AG09309 (cell line): ENCODE data around the gene C1QL2.

Experiments
- DNase-seq: peaks from one replicate; pipeline ENCODE4 v3.0.0-alpha.2; 2010; ENCODE audit warnings: low read depth
- H3K4me3 ChIP-seq: 2 replicates; pipeline ENCODE4 v1.5.1; 2011; ENCODE audit warnings: mild to moderate bottlenecking, low read depth, low read length, moderate library complexity; ENCODE audit not compliant: control insufficient read depth
- CTCF ChIP-seq: IDR thresholded peaks from 2 replicates; pipeline ENCODE4 v1.5.1; 2011; ENCODE audit warnings: mild to moderate bottlenecking, low read depth, low read length, inconsistent platforms; ENCODE audit not compliant: insufficient read depth, control insufficient read depth; ENCODE audit errors: missing control alignments

Gene C1QL2

GRCh38 chr2:119195001-119195400, 36.5 kb upstream of the C1QL2 start:
- TF ChIP-seq CTCF: no peak
- no peak for DNase-seq
- no peak overlapping the region for H3K4me3 ChIP-seq

GRCh38 chr2:119192893-119193292, 34.3 kb upstream of the C1QL2 start:
- DNase-seq: no peak
- H3K4me3 ChIP-seq: no peak overlapping the region

GRCh38 chr2:119190321-119191111, 32.0 kb upstream of the C1QL2 start:
- TF ChIP-seq CTCF: no peak

More at GRCh38 chr2:119192893-119193292, 34.3 kb upstream of the C1QL2 start:
- TF ChIP-seq CTCF: no peak

GRCh38 chr2:119184512-119184911, 26.0 kb upstream of the C1QL2 start:
- no peak overlapping the region for H3K4me3 ChIP-seq
- no peak for DNase-seq
- TF ChIP-seq CTCF: no peak

More at GRCh38 chr2:119190321-119191111, 32.0 kb upstream of the C1QL2 start:
- no peak for DNase-seq
- H3K4me3 ChIP-seq: no peak overlapping the region

- DNase-seq: no peak
- H3K4me3 ChIP-seq: no peak overlapping the region
- no peak for TF ChIP-seq CTCF
These were observed 23.4 kb upstream of the C1QL2 start for GRCh38 chr2:119181791-119182445.

- no peak for DNase-seq
- no peak for TF ChIP-seq CTCF
- no peak overlapping the region for H3K4me3 ChIP-seq
These were observed 22.8 kb upstream of the C1QL2 start for GRCh38 chr2:119181391-119181790.

GRCh38 chr2:119180892-119181291, 22.3 kb upstream of the C1QL2 start:
- DNase-seq: no peak
- TF ChIP-seq CTCF: no peak
- no peak overlapping the region for H3K4me3 ChIP-seq
